A204.1 (cell line): ENCODE measurements around the gene GRK5.
"Not testable (repeated sequence)": the region's sequence is repeated elsewhere in the genome, so short reads cannot be mapped to it uniquely, and the experiment has no call there.

ENCODE experiments used
- FAIRE-seq: peaks from 2 replicates; lab custom pipeline; 2012; peaks lifted over from hg19 to GRCh38; lab: Jason Lieb, UNC

Gene GRK5

DNA sequence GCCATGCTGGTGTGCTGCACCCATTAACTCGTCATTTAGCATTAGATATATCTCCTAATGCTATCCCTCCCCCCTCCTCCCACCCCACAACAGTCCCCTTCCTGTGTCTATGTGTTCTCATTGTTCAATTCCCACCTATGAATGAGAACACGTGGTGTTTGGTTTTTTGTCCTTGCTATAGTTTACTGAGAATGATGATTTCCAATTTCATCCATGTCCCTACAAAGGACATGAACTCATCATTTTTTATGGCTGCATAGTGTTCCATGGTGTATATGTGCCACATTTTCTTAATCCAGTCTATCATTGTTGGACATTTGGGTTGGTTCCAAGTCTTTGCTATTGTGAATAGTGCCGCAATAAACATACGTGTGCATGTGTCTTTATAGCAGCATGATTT, 68.8 kb downstream of the GRK5 start:
- not testable (repeated sequence) for FAIRE-seq

DNA sequence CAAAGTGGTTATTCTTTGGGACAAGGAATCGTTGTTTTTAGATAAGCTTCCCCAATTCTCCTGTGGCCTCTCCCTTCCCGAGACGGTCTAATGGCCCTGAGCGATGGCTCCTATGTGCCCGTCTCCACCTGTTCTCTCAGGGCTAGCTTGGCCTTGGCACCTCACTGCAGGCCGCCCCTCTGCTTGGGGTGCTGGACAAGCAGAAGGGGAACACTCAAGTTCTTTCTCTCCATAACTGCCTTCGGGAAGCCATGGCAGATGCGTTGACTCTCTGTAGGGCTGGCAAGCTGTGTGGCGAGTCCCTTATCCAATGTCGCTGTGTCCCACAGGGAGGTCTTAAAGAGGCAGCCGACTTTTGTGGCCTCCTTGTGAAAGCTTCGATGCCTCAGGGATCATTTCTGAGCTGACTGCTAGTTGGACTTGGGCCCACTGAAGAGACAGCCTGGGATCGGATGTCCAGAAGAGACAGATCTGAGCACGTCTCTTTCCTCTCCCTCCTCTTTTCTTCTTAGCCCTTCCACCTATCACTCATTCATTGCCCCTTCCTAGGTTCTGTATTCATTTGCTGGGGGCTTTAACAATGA, 70.8 kb downstream of the GRK5 start:
- no peak for FAIRE-seq

DNA sequence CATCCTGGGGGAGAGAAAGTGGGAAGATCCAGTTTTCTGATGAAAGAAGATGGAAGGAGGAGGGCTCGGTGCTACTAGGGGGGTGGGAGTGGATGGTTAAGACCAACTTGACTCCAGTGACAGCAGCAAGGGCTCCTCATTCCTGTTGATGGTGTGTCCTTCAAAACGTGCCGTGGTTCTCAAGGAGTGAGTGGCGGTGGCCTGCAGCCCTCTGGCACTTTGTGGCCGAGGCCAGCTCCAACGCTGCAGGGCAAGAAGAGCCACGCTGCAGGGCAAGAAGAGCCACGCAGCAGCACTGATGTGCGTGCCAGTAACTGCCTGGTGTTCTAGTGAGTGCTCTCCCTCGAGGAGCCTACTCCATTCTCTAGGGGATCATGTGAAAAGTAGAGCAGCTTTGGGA, 72.1 kb downstream of the GRK5 start:
- FAIRE-seq: no peak

DNA sequence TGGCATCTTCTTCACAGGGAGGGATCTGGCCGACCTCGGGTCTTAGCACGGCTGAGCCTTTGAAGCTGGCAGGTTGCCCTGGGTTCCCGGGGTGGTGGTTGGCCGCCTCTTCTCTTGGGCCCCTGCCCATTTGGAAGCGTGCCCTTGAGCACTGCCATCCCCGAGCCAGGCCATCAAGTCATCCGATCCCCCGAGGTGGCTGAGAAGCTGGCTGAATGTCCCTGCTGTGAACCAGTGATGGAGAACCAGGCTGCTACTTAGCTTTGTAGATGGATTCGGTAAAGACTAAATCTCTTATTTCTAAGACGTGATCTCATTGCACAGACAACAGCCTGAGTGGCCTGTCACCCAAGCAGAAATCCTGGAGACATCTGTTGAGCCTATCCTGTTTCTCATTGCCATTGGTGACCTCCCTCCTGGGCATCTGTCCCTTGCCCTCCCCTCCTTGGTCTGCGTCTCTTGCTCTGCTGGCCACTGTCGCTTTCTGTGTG, 74.3 kb downstream of the GRK5 start:
- no peak for FAIRE-seq

DNA sequence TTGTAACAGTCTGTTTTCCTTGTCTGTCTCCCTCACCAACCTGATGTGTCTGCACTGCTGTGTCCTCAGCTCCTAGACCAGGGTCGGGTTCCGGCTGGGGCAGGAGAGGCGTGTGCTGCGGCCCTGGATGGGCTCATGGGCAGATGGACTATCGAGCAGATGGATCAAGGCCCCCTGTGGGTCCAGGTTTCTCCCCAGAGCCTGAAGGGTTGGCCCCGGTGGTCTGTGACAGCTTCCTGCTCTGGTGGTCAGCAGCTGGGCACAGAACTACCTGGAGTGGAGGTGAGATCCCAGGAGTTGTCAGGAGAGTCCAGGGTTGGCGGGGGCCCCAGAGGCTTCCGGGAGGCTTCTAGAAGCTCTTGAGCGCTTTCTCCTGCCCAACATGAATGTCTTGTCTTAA, 75.1 kb downstream of the GRK5 start:
- FAIRE-seq: no peak

DNA sequence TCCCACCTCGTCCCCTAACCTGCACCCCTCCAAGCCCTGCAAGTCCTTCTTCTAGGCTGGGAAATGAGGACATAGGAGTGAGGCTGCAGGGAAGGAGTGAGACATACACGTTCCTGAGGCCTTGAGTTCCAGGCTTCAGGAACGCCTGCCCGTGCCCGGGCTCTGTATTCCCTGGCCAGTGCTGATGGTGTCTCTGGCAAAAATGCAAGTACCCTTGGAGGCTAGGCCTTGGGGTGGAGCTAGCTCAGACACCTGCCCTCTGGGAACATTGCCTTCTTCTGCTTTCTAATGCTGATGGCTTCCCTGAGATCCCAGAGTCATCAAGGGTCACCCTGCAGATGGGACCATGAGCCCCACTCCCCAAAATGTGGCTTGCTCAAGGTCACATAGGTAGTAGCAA, 76.0 kb downstream of the GRK5 start:
- FAIRE-seq: no peak

DNA sequence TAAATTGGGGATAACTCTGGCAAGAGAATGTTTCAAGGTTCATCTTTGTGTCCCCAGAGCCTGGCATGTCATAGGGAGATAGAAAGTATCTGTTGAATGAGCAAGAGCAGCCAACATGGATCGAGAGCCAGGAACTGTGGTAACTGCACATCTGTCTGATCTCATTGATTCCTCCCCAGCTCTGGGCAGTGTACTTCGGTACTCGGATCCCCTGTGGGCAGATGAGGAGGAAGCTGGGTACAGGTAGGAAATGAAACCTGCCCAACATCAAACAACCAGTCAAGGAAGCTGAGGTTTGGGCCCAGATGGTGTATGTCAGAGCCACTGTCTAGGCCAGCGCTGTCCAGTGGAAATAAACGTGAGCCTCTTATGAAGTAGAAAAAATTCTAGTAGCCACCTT, 76.4 kb downstream of the GRK5 start:
- no peak for FAIRE-seq

DNA sequence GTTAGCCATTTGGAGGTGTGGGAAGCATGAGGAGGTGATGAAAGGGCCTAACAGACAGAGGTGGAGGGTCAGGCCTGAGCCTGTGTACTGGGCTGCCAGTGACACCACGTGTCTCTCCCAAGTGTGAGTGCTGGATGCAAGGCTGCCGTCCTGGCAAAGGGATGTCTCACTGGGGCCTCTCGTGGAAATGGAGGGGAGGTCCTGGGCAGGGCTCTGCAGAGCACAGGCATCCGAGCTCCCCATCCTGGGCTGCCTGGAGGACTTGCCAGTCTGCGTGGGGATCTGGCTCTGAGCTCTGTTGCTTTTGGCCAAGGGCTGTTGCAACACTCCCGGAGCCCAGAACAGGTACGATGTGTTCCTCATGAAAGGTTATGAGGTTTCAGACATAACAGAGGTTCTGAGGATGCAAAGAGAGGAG, 77.3 kb downstream of the GRK5 start:
- FAIRE-seq: no peak

DNA sequence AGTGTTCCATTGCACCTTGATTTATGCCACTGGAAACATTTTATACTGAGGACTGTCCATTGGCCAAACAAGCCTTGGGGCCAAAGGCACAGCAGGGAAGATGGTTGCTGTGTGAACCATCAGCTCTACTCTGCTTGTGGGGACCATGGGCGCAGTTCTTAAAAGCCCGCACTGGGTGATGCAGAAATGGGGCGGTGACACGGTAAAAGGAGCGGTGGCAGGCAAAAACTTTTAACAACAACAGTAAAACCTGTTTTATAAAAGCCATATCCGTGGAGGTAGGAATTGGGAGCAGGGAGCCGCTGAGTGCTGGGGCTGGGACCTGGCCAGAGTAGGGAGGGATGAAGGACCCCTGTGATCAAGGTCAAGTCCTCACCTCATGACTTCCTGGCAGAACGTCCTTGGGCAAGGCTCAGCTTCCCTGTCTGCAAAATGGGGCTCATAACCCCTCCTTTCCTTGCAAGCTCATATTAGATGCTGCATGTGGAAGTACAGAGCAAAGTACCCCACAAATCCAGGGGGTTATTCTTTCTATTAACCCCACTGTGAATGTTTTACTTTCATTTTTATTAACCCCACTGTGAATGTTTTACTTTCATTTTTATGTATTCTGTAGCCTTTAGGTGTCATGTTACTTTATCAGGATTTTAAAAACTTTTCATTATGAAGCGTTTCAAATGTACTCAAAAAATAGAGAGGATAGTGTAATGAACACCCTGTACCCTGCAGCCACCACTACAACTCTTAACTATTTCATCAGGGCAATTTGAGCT, 78.3 kb downstream of the GRK5 start:
- FAIRE-seq: peak; percentile 67

DNA sequence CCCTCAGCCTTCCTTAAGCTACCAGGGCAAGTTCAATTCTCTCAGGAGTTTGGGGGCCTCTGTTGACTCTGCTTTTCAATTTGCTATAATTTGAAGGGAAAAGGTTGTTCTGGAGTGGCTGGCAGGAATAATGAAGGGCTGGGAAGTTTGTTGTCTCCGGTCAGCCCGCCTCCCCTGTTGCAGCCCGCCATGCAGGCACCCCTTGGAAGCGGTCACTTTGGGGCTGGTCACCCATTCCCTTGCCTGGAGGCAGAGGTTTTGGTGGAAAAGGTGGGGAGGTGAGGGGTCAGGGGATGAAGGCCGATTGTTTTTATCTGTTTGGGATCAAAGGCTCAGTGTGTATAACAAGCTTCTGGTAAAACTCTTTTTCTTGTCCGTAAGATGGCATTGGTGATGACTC, 79.1 kb downstream of the GRK5 start:
- FAIRE-seq: no peak

DNA sequence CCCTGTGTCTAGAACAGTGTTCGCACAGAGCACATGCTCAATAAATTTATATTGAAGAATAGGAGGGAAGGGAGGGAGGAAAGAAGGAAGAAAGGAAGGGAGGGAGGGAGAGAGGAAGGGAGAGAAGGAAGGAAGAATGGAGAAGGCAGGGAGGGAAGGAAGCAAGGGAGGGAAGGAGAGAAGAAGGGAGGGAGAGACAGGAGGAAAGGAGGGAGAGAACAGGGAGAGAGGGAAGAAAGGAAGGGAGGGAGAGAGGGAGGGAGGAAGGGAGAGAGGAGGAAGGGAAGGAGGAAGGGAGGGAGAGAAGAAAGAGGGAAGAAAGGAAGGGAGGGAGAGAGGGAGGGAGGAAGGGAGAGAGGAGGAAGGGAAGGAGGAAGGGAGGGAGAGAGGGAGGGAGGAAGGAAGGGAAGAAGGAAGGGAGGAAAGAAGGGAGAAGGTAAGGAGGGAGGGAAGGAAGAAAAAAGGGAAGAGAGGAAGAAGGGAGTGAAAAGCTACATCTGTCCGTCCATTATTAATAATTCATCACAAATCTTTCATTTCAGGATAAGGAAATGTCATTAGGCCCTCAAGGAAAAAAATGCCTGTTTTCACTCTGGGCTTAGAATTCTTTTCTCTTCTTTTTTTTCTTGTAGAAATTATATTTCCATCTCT, 79.7 kb downstream of the GRK5 start:
- no peak for FAIRE-seq

DNA sequence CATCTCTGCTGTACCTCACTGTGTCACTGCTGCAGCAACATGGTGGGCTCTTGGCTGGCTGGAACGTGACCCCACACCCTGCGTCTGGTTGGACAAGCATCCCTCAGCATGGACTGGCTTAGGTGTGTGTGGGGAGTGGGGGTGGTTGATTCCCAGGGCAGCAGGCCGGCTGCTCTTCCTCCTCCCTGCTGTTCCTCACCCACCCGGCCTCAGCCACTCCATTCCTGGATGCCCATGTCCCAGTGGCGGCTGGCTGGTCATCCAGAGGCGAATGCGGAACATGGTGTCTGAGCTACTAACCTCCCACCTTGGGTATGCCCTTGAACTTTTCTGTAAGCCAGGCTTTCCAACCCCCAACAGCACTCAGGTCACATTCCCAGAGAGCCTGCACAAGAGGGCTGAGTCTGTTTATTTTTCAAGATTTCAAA, 81.2 kb downstream of the GRK5 start:
- FAIRE-seq: no peak

DNA sequence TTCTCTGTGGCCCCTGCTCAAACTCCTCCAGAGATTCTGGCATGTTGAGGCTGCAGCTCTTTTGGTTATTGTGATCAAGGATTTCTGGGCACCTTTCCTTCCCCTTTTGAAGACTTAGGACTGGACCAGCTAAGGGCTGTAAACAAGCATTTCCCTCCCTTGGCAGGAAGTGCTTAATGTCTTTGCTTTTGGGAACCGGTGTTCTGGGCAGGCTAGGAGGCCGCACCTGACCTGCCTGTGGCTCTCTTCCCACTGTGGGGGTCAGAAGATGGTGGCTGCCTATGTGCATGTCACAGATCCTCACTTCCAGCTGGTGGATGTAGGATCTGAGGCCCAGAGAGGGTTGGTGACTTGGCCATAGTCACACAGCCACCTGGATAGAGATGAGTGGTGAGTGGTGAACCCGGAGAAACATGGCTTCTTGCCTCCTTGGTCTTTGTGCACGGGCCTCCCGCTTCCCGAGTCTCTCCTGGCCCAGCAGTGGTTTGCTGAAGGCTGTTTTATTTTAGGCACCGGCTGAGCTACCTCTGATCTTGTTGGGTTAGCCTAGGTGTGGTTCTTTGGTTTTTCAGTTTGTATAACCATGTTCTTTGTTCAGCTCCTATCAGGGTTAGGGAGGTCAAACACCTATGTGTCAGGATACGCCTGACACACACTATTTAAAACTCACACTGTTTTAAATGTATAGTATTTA, 82.0 kb downstream of the GRK5 start:
- no peak for FAIRE-seq

DNA sequence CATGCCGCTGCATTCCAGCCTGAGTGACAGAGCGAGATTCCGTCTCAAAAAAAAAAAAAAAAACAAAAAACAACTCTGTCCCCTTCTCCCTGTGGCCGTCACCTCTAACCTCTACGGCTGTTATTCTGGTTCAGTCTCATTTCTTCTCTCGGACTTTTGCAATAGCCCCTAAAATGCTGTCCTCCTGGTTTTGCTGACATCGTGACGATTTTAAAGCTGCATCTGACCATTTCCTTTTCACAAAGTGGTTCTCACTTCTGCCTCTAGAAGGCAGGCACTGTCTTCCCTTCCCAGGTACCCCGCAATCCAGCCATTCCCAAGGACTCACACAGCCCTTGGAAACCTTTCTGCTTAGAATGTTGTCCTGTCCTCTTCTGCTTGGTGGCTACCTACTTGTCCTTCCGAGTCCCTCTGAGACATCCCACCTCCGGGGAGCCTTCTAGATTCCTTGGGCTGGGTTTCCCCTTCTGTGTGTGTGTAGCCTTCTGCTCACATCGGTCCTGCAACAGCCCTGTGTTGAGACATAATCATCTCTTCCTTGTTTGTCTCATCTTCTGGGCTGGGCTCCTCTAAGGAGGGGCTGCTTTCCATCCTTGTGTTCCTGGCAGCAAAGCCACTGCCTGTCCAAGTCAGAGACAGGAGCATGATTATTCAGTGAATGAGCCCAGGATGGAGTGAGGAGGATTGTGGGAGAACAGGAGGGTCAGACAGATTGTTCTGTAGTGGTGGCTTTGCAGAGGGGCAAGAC, 83.1 kb downstream of the GRK5 start:
- no peak for FAIRE-seq

DNA sequence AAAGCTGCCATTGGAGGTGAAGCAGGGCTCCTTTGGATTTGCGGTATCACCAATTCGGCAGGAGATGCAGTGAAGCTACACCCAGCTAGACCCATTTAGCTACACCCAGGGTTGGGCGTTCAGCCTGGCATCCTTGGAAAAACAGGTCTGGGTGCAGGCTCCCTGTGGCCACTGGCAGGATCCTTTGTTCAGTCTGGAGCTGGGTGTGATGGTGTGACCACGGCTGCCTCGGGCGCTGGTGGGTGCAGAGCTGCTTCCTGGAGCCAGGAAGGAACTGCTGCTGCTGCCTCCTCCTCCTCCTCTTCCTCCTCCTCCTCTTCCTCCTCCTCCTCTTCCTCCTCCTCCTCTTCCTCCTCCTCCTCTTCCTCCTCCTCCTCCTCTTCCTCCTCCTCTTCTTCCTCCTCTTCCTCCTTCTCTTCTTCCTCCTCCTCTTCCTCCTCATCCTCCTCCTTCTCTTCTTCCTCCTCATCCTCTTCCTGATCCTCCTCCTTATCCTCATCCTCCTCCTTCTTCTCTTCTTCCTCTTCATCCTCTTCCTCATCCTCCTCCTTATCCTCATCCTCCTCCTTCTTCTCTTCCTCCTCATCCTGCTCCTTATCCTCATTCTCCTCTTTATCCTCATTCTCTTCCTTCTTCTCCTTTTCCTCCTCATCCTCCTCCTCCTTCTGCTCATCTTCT, 84.0 kb downstream of the GRK5 start:
- FAIRE-seq: no peak

DNA sequence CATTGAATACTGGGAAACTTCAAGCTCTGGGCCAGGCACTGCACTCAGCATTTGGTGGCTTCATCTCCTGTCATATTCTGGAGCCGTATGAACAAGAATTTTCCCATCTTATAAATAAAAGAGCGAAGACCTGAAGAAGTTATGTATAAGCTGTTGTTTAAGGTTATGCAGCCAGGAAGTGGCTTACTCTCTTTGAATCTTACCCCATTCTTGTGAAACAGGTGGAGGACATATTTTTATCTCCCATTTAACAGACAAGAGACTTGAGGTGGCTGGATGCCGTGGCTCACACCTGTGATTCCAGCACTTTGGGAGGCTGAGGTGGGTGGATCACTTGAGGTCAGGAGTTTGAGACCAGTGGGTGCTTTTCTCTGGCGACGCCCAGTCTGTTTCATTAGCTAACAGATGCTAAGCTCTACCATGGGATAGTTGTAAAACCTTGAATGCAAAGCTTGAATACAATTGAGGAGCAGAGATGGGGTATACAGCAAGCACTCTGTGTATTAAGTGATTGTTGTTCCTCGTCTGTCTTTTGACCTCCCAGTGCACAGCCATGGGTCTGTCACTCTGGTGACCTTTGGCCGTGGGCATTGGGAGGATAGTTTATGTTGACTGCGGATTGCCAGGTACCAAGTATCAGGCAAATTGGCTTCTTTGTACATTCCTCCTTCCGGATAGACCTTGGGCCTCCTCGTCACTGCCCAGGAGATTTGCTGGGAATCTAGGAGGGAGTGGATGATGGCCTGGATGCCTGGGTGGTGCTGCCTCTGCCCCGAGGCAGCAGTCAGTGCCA, 85.8 kb downstream of the GRK5 start:
- no peak for FAIRE-seq

DNA sequence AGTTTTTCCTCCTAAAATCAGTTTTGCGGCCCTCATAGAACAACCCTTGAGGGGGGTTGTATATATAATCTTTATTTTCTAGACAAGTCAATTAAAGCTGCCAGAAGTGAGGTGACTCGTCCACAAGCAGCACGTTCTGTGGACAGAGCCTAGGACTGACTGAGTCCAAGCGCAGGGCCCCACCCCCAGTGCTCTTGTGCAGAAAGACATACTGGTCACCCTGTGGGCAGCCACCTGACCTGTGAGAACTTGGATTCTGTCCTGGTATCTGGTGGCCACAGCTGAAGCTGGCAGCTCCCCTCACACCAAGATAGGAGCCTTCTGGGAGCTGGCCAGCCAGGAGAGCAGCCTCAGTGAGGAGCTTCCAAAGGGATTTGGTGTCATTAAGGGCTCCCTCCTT, 89.3 kb downstream of the GRK5 start:
- FAIRE-seq: no peak

DNA sequence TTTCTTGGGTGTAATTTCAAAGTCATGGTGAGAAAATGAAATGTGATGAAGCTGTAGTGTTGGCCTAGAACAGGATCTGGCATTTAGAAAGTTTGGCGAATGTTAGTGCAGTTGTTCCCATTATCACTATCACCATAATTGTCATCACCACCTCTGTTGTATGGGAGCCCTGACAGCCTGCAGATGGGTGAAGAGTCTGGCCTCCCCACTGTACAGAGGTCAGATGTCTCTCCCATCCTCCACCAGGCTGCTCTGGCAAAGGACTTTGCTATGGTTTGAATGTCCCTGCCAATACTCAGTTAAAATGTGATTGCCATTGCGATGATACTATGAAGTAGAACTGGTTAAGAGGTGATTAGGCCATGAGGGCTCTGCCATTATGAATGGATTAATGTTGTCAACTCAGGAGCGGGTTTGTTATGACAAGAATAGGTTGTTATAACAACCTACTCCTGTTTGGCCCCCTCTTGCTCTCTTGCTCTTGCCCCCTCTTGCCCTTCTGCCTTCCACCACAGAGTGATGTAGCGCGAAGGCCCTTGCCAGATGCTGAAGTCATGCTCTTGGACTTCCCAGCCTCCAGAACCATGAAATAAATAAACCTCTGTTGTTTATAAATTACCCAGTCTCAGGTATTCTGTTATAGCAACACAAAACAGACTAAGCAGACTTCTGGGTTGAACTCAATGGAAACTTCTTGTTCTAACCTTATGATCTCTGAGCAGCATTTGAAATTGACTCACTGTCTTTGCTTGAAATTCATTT, 90.0 kb downstream of the GRK5 start:
- FAIRE-seq: no peak

DNA sequence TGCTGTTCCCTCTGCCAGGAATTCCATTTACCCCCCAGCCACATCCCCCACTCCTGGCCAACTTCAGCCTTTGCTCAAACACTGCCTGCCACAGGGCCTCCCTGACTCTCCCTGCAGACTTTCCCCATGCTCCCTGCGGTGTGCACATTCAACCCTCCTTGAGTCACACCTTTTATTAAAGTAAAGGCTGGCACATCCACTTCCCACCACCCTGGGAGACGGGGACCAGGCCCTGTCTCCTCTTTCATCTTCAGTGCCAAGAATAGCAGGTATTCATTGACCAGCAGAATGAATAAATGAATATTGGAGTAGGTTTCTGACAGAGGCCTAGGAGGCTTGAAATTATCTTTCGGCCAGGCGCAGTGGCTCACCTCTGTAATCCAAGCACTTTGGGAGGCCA, 91.4 kb downstream of the GRK5 start:
- FAIRE-seq: no peak

DNA sequence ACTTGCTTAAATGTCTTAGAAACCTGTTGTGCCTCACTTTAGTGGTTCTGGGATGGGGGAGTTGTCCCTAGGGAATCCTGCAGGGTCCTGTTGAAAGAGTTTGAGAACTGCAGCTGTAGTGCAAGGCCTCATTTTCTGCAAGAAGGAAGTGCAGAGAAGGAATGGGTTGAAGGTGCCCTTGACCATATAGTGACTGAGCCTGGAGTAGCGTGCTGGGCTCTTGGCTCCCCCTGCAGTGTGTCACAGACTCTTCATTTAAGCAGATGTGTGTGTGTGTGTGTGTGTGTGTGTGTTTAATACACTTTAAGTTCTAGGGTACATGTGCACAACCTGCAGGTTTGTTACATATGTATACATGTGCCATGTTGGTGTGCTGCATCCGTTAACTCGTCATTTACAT, 92.2 kb downstream of the GRK5 start:
- FAIRE-seq: no peak
